Loucy (cell line): Measurements from ENCODE around the gene LRRK1.

Source experiments
- H2AFZ ChIP-seq: fragments of 200-600 bp; sonication (generic); 2 replicates; pipeline ENCODE4 v1.6.0; 2016; ENCODE audit warnings: antibody characterized with exemption, mild to moderate bottlenecking, low read length, moderate library complexity
- H3F3A ChIP-seq: fragments of 200-600 bp; 2 replicates; pipeline ENCODE4 v1.6.0; 2016; ENCODE audit warnings: antibody characterized with exemption, low read depth, mild to moderate bottlenecking
- H3K27me3 ChIP-seq: fragments of 200-600 bp; sonication (generic); 2 replicates; pipeline ENCODE4 v1.6.1; 2014; ENCODE audit warnings: low read length, mild to moderate bottlenecking; ENCODE audit not compliant: insufficient read depth, poor library complexity, severe bottlenecking
- H3K36me3 ChIP-seq: fragments of 200-600 bp; sonication (generic); 2 replicates; pipeline ENCODE4 v1.6.1; 2016; ENCODE audit warnings: low read length; ENCODE audit not compliant: insufficient read depth
- H3K4me1 ChIP-seq: fragments of 200-600 bp; sonication (generic); 2 replicates; pipeline ENCODE4 v1.5.1; 2014; ENCODE audit warnings: low read length, mild to moderate bottlenecking; ENCODE audit not compliant: insufficient read depth, poor library complexity, severe bottlenecking
- H3K4me2 ChIP-seq: fragments of 200-600 bp; sonication (generic); 2 replicates; pipeline ENCODE4 v1.6.0; 2014; ENCODE audit warnings: antibody characterized with exemption, low read length, low read depth, mild to moderate bottlenecking; ENCODE audit not compliant: poor library complexity, severe bottlenecking
- H3K4me3 ChIP-seq: fragments of 200-600 bp; sonication (generic); 2 replicates; pipeline ENCODE4 v1.5.1; 2014; ENCODE audit warnings: low read length, mild to moderate bottlenecking, mixed read lengths; ENCODE audit not compliant: poor library complexity, severe bottlenecking
- H3K79me2 ChIP-seq: fragments of 200-600 bp; sonication (generic); 2 replicates; pipeline ENCODE4 v1.6.1; 2014; ENCODE audit warnings: low read length; ENCODE audit not compliant: insufficient read depth
- H3K9ac ChIP-seq: fragments of 200-600 bp; sonication (generic); 2 replicates; pipeline ENCODE4 v1.6.0; 2014; ENCODE audit warnings: mild to moderate bottlenecking, low read depth, low read length, moderate library complexity; ENCODE audit not compliant: poor library complexity, severe bottlenecking
- H3K9me2 ChIP-seq: fragments of 200-600 bp; sonication (generic); replicated peaks from 2 replicates; pipeline ENCODE4 v1.6.1; 2016; ENCODE audit warnings: low read depth, low read length, mixed read lengths
- H3K9me3 ChIP-seq: fragments of 200-600 bp; sonication (generic); 2 replicates; pipeline ENCODE4 v1.6.1; 2014; ENCODE audit warnings: mild to moderate bottlenecking, antibody characterized with exemption, low read length, low read depth; ENCODE audit not compliant: insufficient read depth
- H4K20me1 ChIP-seq: fragments of 200-600 bp; sonication (generic); 2 replicates; pipeline ENCODE4 v1.6.0; 2014; ENCODE audit warnings: antibody characterized with exemption, low read length, mild to moderate bottlenecking; ENCODE audit not compliant: insufficient read depth, poor library complexity, severe bottlenecking
- CTCF ChIP-seq: fragments of 200-600 bp; sonication (generic); conservative IDR thresholded peaks from 2 replicates; pipeline ENCODE4 v1.5.1; 2014; ENCODE audit warnings: mild to moderate bottlenecking, antibody characterized with exemption, low read length
- EZH2phosphoT487 ChIP-seq: fragments of 200-600 bp; IDR thresholded peaks from 2 replicates; pipeline ENCODE4 v1.6.1; 2018; ENCODE audit warnings: antibody characterized with exemption, mild to moderate bottlenecking, moderate library complexity, borderline replicate concordance

LRRK1 gene

GRCh38 chr15:101048176-101048575 is 129.0 kb downstream of the LRRK1 start:
- Histone ChIP-seq H3K4me1 (no peaks in the 10 kb centered on the region), H3K9me3 (no peaks in the 10 kb centered on the region), H3K27me3 (no peaks in the 10 kb centered on the region), H3K9ac (no peak overlapping the region), H3K36me3 (no peaks in the 10 kb centered on the region), H3F3A (no peaks in the 10 kb centered on the region), H4K20me1 (no peaks in the 10 kb centered on the region), H3K4me3 (no peak overlapping the region), H3K9me2 (no peaks in the 10 kb centered on the region), H2AFZ (no peak overlapping the region), H3K4me2 (no peak overlapping the region), H3K79me2 (no peaks in the 10 kb centered on the region)
- TF ChIP-seq CTCF: no peak
- TF ChIP-seq EZH2phosphoT487: no peak

GRCh38 chr15:101048581-101049030 is 129.4 kb downstream of the LRRK1 start:
- no peaks in the 10 kb centered on the region for H3K79me2 ChIP-seq
- H3K9me2 ChIP-seq: no peaks in the 10 kb centered on the region
- TF ChIP-seq EZH2phosphoT487: no peak
- no peak for TF ChIP-seq CTCF
- no peaks in the 10 kb centered on the region for H3K9me3 ChIP-seq
- no peak overlapping the region for H3K9ac ChIP-seq
- no peak overlapping the region for H2AFZ ChIP-seq
- no peaks in the 10 kb centered on the region for H3F3A ChIP-seq
- no peak overlapping the region for H3K4me2 ChIP-seq
- no peaks in the 10 kb centered on the region for H3K27me3 ChIP-seq
- H3K4me1 ChIP-seq: no peaks in the 10 kb centered on the region
- H4K20me1 ChIP-seq: no peaks in the 10 kb centered on the region
- H3K36me3 ChIP-seq: no peaks in the 10 kb centered on the region
- H3K4me3 ChIP-seq: no peak overlapping the region

DNA sequence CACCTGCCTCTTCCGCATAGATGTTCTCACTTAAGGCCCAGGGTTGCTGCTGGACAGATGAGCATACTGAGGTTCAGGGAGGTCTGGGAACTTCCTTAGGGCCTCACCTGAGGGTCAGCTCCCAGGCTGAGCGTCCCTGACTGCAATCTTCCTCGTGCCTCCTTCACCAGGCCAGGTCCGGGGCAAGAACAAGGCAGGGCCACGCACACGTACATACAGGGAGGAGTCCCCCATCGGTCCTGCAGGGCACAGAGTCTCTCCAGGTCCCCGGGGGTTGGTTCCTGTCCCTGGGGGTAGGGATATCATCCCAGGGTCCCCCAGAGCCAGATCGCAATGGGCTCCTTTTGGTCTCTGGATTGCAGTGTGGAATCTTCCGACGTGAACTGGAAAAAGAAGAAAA is 130.1 kb downstream of the LRRK1 start:
- Histone ChIP-seq H3F3A (no peaks in the 10 kb centered on the region), H3K4me3 (no peak overlapping the region), H3K4me1 (no peaks in the 10 kb centered on the region), H4K20me1 (no peaks in the 10 kb centered on the region), H3K27me3 (no peaks in the 10 kb centered on the region), H3K9ac (no peak overlapping the region), H3K4me2 (no peak overlapping the region), H3K9me3 (no peaks in the 10 kb centered on the region), H2AFZ (no peak overlapping the region), H3K36me3 (no peaks in the 10 kb centered on the region), H3K79me2 (no peaks in the 10 kb centered on the region), H3K9me2 (no peaks in the 10 kb centered on the region)
- TF ChIP-seq EZH2phosphoT487: no peak
- no peak for TF ChIP-seq CTCF
